A549 (cell line): ENCODE data around the gene KDM8.

Experiments used
- CBX2 ChIP-seq: fragments of 200-600 bp; sonication (generic); IDR thresholded peaks from 2 replicates; pipeline ENCODE4 v1.6.1; 2016; ENCODE audit warnings: low read depth, mild to moderate bottlenecking, borderline replicate concordance
- CTCF ChIP-seq: fragments of >200 bp; sonication (Bioruptor Twin); formaldehyde crosslinking; IDR thresholded peaks from 3 replicates; pipeline ENCODE4 v1.5.1; 2016
- FOSL2 ChIP-seq, 2 experiments: fragments of 450-650 bp in 1 of 2; fragments of >200 bp in 1 of 2; sonication (Bioruptor Twin) in 1 of 2; formaldehyde crosslinking; IDR thresholded peaks; 2 replicates each; pipeline versions ENCODE4 v1.5.0 to v1.6.1; 2016 to 2020; ENCODE audit warnings: mild to moderate bottlenecking in 1 of 2, moderate library complexity in 1 of 2
- HMGXB4 ChIP-seq: fragments of 250-450 bp; sonication (Bioruptor Pico); IDR thresholded peaks from 2 replicates; pipeline ENCODE4 v1.5.0; 2021; ENCODE audit warnings: mild to moderate bottlenecking, moderate library complexity, borderline replicate concordance
- KDM5A ChIP-seq: fragments of 200-600 bp; sonication (generic); IDR thresholded peaks from 2 replicates; pipeline ENCODE4 v1.6.1; 2016; ENCODE audit warnings: antibody characterized with exemption, mild to moderate bottlenecking
- MAX ChIP-seq: IDR thresholded peaks from 2 replicates; pipeline ENCODE4 v1.6.1; 2012
- MAZ ChIP-seq: fragments of 150-350 bp; IDR thresholded peaks from 2 replicates; pipeline ENCODE4 v1.6.1; 2014; ENCODE audit warnings: antibody characterized with exemption, low read depth, low read length, borderline replicate concordance
- PHF8 ChIP-seq: fragments of 200-600 bp; sonication (generic); IDR thresholded peaks from 2 replicates; pipeline ENCODE4 v1.6.1; 2016; ENCODE audit warnings: low read depth, mild to moderate bottlenecking, antibody characterized with exemption, moderate library complexity, borderline replicate concordance
- POLR2AphosphoS2 ChIP-seq: conservative IDR thresholded peaks from 2 replicates; pipeline ENCODE4 v1.6.1; 2012; ENCODE audit warnings: low read length, improper control_type of control experiment, inconsistent platforms
- RAD21 ChIP-seq, 2 experiments: fragments of >200 bp in 1 of 2; sonication (Bioruptor Twin) in 1 of 2; formaldehyde crosslinking in 1 of 2; IDR thresholded peaks in 1 of 2; conservative IDR thresholded peaks in 1 of 2; 2 replicates in 1 of 2; 3 replicates in 1 of 2; pipeline ENCODE4 v1.6.1; 2012 to 2018; ENCODE audit warnings: inconsistent platforms in 1 of 2
- RCOR1 ChIP-seq: fragments of 150-350 bp; IDR thresholded peaks from 2 replicates; pipeline ENCODE4 v1.6.1; 2014; ENCODE audit warnings: antibody characterized with exemption, low read length, low read depth
- RFX5 ChIP-seq: fragments of 450-650 bp; IDR thresholded peaks from 2 replicates; pipeline ENCODE4 v1.7.1; 2014; ENCODE audit warnings: antibody characterized with exemption, mild to moderate bottlenecking, moderate library complexity

GRCh38 chr16:27220527-27220926, 17.2 kb downstream of the KDM8 start:
- TF ChIP-seq CTCF (no peak), MAX (no peak), FOSL2 (IDR thresholded peaks at IDR 0.05) (no peak), FOSL2 (CRISPR knock-in tag; IDR thresholded peaks at IDR 0.05) (no peak), RFX5 (no peak), HMGXB4 (CRISPR knock-in tag) (no peak), RAD21 (conservative IDR thresholded peaks at IDR 0.05 in 1 of 2, IDR thresholded peaks at IDR 0.05 in 1 of 2) (no peak), RCOR1 (no peak), PHF8 (no peak), POLR2AphosphoS2 (no peak), CBX2 (no peak), KDM5A (no peak), MAZ (no peak)
